Medulla oblongata (tissue), 1 donor: Measurements from ENCODE around the gene HSPA13.
"Not testable (repeated sequence)": the region's sequence is repeated elsewhere in the genome, so short reads cannot be mapped to it uniquely, and the experiment has no call there.

Source experiments
- DNase-seq: peaks from one replicate; pipeline ENCODE4 v3.0.0-alpha.2; 2015; ENCODE audit errors: extremely low spot score

Gene HSPA13, protein sequence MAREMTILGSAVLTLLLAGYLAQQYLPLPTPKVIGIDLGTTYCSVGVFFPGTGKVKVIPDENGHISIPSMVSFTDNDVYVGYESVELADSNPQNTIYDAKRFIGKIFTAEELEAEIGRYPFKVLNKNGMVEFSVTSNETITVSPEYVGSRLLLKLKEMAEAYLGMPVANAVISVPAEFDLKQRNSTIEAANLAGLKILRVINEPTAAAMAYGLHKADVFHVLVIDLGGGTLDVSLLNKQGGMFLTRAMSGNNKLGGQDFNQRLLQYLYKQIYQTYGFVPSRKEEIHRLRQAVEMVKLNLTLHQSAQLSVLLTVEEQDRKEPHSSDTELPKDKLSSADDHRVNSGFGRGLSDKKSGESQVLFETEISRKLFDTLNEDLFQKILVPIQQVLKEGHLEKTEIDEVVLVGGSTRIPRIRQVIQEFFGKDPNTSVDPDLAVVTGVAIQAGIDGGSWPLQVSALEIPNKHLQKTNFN

DNA sequence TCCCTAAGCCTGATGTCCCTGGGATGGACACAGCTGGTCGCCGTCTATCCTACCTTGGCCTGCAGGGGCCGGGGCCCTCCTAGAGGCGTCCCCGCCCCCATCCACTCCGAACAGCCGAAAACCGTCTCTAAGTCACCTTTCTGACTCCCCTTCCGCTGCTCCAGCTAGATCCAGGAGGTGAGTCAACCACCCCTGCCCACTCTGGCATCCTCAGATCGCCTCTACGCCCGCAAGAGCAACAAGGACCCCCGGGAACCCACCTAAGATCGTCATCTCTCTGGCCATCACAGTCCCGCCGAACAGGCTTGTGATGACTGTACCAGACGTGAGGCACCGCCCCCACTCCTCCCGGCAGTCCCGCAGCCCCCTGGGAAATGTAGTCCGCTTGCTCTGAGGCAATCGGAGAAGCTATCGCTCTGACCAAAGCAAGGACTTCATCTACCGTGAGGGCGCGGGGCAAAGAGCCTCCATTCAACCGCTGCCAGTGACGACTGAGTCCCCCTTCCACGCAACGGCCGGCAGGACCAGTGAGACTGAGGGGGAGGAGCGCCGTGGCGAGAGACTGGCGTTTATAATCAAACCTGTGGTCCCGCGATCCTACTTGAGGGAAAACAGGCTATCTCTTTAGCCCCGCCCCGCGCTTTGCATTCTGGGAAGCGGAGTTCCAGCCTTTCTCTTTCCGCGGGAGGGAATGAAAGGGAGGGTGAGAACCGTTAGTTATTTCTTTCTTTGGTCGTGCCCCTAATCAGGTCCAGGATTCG is at the start of gene HSPA13:
TSS of gene HSPA13 (minus strand) at position 312 of the 761 bp plus-strand sequence. CDS start at position 285, 27 bp downstream.
- DNase-seq: peak; percentile 100

DNA sequence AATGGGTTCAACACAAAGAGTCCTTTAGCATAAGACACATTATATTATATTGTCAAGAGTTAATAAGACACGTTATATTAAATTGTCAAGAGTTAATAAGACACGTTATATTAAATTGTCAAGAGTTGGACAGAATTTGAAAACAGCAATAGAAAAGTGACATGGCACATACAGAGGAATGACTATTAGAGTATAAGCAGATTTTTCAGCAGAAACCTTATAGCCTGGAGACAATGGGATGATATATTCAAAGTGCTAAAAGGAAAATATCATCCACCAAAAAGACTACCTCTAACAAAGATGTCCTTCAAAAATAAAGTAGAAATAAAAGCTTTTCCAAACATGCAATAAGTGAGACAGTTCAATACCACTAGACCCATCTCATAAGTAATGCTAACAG is 36.0 kb upstream of the HSPA13 start:
- DNase-seq: no peak

DNA sequence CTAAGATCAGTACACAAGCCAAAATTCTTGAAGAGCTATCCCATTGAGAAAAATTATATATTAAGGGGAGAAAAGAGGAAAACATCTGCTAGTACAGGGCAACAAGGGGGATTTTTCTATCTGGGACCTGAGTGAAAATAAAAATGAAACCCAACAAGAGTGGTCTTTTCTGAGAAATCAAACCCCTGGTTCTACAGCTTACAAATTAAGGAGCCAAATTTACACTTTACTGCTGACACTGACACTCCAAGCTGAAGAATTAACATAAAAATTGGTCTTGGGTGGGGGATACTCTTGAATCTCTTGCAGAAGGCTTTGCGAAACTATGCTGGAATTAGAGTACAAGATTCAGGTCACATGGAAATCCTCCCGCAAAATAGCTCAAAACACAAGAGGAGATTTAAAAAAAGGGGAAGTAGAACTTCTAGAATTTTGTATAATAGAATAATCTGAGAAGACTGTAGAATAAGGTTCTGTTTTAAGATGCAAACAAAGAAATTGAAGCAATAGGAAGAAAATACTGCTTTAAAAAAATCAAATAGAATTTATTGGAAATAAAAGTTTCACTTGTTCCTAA is 32.1 kb upstream of the HSPA13 start:
- peak; percentile 35 for DNase-seq

DNA sequence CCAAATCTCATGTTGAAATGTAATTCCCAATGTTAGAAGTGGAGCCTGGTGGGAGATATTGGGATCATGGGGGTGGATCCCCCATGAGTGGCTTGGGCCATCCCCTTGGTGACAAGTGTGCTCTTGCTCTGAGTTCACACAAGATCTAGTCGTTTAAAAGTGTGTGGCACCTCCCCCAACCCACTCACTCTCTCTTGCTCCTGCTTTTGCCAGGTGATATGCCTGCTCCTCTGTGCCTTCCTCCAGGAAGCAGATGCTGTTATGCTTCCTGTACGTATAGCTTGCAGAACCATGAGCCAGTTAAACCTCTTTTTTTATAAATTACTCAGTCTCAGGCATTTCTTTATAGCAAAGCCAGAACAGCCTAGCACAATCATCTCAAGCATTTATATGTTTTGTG is 23.0 kb upstream of the HSPA13 start:
- no peak for DNase-seq

DNA sequence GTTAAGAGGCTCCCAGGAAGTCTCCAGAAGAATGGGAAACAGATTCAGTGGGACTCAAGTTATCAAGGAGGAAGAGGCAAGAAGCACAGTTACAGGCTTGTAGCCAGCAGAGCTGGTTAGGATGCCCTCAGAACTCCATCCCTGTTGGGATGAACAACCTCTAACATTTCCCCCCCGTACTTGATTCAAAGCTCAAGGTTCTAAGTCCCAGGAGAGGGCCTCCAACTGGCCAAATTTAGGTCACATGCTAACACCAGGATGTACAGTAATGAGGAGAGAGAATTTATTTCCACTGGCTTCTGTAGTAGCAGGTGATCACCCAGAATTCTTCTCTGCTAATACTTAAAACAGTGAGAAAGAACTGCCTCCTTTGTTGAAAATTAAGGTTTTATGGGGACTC is 22.3 kb upstream of the HSPA13 start:
- no peak for DNase-seq

DNA sequence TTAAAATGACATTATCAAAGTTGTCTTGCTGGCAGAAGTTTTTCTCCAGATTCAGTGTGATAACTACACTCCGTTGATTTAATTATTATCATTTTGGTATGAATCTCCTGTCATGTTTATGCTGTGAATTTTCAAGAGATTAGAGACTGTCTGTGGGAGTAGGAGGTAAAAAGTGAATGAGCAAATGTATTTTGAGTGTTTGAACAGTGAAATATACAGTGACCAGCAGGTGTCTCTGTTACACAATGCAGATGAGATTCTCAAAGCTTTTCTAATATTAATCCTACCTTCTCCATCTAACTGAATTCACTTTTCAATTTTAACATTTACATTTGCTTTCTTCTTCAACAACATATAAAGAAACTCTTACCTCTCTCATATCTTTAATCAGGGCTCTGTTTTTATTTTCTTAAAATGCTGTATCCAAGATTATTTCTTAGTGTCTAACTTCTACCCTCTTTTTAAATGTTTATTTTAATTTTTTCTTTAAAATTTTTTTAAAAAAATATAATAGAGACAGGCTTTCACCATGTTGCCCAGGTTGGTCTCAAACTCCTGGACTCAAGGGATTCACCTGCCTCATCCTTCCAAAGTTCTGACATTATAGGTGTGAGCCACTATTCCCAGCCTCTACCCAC is 20.9 kb upstream of the HSPA13 start:
- DNase-seq: peak; percentile 47

DNA sequence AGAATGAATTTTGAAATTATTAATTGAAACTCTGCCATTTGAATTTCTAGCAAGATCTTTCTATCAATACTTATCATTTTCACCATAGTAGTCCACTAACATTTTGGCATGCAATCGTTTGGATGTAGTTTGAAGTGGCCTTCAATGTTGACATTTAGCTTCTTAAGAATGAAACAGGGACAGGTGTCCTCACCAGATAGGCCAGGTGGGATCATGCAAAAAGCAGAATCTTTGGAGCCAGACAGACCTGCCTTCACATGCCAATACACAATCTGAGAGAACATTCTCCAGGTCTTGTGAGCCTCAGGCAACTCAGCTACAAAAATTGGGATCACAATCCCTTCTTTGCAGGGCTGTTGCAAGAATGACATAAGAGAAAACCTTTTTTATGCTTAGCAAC is 18.3 kb upstream of the HSPA13 start:
- no peak for DNase-seq

DNA sequence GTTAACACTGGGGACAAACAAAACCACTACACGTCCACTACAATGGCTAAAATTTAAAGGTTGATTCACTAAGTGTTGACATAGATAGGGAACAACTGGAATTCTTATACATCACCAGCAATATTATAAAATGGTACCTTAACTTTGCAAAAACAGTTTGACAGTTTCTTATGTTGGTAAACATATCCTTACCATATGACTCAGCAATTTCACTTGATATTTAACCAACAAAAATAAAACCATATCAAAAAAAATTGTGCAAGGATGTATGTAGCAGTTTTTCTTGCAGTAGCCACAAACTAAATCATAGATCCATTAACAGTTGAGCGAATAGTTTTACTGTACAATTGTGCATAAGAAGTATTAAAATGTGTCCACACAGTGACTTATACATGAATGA is 5.3 kb upstream of the HSPA13 start:
- no peak for DNase-seq

DNA sequence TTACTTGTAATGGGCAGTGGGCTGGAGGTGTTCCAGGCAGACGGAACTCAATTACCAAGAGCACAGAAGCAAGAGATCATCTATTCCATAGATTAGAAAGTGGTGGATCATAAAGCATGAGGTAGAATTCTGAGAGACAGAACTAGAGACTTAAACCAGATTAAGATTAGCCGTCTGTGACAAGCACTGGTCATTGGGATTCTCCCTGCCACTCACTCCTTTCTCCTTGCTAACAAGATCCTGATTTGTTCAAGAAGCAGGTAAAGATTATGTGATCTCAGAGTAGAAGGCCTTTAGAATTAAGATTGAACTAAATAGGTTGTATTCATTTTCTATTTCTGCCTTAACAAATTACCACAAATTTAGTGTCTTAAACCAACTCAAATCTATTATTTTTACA is 1.5 kb upstream of the HSPA13 start:
- DNase-seq: no peak

DNA sequence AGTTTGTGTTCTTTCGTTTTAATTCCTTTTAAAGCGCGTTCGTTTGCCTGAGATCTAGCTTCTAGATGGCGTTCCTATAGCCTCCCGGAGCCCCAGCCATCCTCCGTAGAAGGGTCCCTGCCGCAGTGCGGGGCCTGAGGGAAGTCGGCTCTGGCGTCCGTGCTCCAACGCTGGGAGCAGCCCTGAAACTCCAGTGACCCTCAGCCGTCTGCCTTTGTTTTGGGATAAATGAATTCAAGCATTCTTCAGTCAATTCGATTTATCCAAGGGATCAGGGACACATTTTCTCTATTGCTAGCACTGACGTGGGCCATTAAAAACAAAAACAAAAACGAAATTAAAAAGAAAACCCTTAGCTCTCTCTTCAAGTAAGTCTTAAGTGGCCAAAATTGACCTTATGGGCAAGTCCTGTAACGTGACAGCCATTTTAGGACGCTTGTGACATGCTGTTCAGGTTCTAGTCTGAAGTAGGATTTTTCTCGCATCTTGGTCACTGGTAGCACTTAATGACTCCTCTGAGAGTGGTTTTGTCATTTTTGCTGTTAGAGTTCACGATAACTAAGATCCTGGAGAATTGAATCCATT is 742 bp upstream of the HSPA13 start:
- peak; percentile 70 for DNase-seq

DNA sequence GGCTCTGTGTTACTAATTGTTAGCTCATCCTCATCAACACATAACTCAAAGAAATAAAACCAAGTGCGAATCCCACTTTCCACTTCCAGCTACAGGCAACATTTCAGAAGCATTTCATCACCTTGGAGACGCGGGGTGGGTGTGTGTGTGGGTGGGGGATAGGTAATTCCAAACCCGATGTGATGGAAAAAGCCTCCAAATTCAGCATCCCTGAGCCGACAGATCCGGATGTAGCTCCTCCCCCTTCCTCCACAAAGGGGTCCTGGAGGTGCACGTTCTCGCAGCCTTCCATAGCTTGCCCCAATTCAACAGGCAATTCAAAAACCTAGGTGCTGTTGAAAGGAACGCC is 486 bp downstream of the HSPA13 start:
- no peak for DNase-seq

DNA sequence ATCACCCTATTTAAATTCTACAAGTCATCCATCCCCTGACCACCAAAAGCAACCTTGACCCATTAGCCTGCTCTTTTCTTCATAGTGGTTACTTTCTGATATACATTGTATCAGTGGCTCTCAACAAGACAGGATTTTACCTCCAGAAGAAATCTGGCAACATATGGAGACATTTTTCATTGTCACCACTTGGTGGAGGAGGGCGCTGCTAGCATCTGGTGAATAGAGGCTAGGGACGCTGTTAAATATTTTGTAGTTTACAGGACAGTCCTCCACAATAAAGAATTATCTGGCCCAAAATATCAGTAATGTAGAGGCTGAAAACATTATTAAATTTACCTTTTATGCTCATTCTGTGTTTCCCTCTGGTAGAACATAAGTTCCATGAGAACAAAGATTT is 6.1 kb downstream of the HSPA13 start:
- no peak for DNase-seq

DNA sequence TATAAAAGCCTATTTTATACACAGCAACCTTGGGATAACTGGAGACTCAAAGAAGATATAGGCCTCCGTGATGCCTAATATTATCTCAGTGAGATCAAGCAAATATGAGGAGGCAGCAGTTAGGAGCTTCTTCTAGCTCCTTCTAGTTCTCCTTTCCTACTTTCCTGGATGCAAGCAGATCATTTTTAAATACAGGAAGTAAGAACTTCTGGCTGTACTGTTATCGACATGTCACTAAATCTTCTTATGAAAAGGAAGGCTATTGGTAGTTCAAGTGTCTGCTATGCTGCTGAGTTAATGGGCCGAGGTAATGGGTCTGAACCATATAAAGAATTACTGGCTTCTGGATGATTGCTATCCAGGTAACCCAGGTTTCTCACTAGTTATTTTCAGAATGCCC is 15.9 kb downstream of the HSPA13 start:
- DNase-seq: peak; percentile 28

DNA sequence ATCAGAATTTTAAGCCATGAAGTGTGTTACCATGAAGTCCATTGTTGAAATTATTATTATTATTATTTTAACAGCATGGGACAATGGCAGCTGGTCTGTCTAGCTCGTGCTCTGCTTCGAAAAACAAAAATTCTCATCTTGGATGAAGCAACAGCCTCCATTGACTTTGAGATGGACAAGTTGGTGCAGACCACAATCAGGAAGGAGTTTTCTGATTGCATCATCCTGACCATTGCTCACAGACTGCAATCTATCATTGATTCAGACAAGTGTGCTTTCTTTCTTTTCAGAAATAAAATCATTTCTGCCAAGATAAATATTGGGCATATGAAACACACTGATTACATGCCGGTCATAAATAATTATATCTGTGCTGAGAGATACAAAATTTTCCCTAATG is 21.0 kb downstream of the HSPA13 start:
- DNase-seq: no peak

DNA sequence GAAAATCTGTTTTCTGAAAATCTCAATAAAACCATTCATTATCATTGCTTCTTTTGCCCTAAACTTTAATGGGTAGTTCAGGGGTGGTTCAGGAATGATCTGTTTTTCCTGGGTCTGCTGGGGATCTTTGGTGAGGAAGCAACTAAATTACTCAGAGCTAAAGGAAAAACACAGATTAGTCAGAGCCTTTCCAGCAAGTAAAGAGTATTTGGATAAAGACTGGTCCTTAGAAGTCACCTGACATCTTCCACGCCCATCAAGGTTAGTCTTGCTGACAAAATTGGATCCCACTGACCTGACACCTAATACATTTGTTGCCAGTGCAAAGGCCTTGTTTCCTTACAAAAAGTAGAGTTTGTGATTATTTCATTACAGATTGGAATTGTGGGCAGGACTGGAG is 24.2 kb downstream of the HSPA13 start:
- no peak for DNase-seq

DNA sequence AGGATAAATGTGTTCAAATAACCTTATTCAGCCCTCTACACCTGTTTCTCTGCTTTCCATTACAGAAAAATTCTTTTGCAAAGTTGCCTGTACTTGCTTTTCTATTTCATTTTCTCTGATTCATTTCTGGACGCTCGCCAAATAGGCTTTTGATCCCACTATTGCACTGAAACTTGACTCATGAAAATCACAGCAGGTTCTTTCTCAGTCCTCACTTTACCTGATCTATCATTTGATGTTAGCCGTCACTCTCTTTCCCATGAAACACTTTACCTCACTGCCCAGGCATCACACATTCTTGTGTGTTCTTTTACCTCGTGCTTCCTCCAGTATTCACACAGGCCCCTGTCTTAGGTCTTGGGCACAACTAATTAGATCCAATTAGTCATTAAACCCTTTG is 26.2 kb downstream of the HSPA13 start:
- no peak for DNase-seq

DNA sequence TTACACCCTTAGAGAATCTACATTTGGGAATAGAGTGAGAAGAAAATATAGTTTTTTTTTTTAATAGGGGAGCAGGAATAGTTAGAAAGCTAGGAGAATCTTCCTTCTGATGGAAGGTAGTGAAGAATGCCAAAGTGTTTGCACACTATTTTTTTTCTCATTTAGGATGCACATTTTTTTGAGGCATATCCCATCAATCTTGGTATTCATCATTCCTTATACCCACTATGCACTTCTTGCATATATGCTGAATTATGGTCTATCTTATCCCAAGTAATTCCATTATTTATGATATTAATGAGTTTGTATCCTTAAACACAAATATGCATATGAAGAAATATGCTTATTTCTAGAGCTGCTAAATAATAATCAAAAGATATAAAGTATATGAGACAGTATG is 28.4 kb downstream of the HSPA13 start:
- DNase-seq: no peak

DNA sequence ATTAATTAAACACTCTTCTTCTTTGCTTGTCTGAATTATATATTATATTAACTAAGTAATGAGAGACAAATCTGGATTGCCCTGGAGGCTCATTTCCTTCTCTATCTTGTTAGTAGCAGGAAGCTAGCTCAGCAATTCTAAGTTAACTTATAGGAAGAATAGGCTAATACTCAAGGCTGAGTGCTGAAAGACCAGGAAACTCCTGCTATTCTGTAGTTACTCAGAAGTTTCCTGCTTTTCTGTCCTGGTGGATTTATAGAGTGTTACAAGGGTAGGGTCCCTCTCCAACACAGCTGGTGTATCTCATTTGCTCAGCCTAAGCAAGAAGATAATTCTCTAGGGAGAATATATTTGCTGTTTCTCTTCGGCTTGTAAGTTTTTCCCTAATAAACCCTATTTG is 29.2 kb downstream of the HSPA13 start:
- DNase-seq: no peak

DNA sequence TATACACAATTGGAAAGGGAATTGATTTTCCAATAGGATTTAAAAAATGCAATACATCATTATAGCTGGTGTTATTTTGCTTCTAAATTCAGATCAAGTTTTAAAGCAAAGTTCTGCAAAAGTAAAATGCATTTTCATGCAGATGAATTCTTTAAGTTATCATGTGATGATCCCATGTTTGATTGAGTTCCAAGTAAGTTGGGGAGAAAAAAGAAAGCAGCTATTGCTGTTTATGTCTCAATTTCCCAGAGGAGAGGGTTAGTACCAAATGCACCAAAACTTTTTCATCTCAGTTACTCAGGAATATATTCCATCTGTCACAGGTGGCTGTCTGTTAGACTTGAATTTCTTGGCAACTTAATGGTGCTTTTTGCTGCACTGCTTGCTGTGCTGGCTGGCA is 29.7 kb downstream of the HSPA13 start:
- DNase-seq: no peak

DNA sequence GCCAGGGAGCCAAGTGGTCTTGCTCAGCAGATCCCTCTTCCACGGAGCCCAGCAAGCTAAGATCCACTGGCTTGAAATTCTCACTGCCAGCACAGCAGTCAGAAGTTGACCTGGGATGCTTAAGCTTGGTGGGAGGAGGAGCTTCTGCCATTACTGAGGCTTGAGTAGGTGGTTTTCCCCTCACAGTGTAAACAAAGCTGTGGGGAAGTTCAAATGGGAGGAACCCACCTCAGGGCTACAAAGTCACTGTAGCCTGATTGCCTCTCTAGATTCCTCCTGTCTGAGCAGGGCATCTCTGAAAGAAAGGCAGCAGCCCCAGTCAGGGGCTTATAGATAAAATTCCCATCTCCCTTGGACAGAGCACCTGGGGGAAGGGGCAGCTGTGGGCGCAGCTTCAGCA is 55.6 kb downstream of the HSPA13 start:
- not testable (repeated sequence) for DNase-seq

DNA sequence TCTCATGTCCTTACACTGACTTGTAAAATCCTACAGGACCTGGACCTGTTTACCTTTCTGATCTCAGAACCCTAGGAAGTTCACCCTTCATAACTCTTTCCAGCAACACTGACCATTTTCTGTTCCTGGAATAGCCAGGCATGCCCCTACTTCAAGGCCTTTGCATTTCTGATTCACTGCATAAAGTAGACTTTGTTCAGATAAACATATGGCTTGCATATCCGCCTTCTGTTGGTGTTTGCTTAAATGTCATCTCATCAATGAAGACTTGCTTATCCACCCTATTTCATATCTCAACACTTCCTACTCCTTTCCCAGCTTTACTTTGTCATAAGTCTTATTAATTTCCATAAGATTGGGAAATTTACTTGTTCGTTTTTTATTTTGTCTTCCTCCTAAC is 57.4 kb downstream of the HSPA13 start:
- DNase-seq: no peak
